Endothelial cell (in vitro differentiated cells): ENCODE results near the gene FAM204A. TPM values are rescaled to one million over a fixed set of nuclear protein-coding genes. Genes with fewer than 3 reads are reported as not detected.

Experiments
- DNase-seq: peaks from one replicate; pipeline ENCODE4 v3.0.0; 2021; ENCODE audit warnings: low spot score
- H3K27ac Mint-ChIP-seq: one replicate; pipeline ENCODE4 v1.8.0; 2021; ENCODE audit warnings: mixed read lengths, inconsistent platforms; ENCODE audit not compliant: unreplicated experiment
- H3K27me3 Mint-ChIP-seq: one replicate; pipeline ENCODE4 v1.8.0; 2021; ENCODE audit warnings: mild to moderate bottlenecking, moderate library complexity, mixed read lengths, inconsistent platforms; ENCODE audit not compliant: unreplicated experiment
- H3K36me3 Mint-ChIP-seq: one replicate; pipeline ENCODE4 v1.8.0; 2021; ENCODE audit warnings: mild to moderate bottlenecking, low read depth, mixed read lengths, inconsistent platforms; ENCODE audit not compliant: unreplicated experiment
- H3K4me1 Mint-ChIP-seq: one replicate; pipeline ENCODE4 v1.8.0; 2021; ENCODE audit warnings: mild to moderate bottlenecking, mixed read lengths, inconsistent platforms; ENCODE audit not compliant: unreplicated experiment
- H3K4me3 Mint-ChIP-seq: one replicate; pipeline ENCODE4 v1.8.0; 2021; ENCODE audit warnings: mild to moderate bottlenecking, mixed read lengths, inconsistent platforms; ENCODE audit not compliant: unreplicated experiment
- H3K9me3 Mint-ChIP-seq: one replicate; pipeline ENCODE4 v1.8.0; 2021; ENCODE audit warnings: mixed read lengths, inconsistent platforms; ENCODE audit not compliant: unreplicated experiment
- CTCF ChIP-seq: fragments of 200-600 bp; sonication (generic); IDR thresholded peaks from one replicate; pipeline ENCODE4 v1.5.0; 2021; ENCODE audit warnings: antibody characterized with exemption; ENCODE audit not compliant: unreplicated experiment
- total RNA-seq: library from RNA; stranded (reverse); fragmentation: NEBNext Ultra II Directional; extraction: Animal tissue kit (Norgen Biotek cat#: 25700); gene quantifications from one replicate; pipeline ENCODE4 v1.2.1, GENCODE V29; 2021; ENCODE audit not compliant: unreplicated experiment

FAM204A gene
- total RNA-seq, 1 donor from 2014 or later, result 77.4 TPM

GRCh38 chr10:118278649-118279048 is 63.5 kb downstream of the FAM204A start:
- no peak for DNase-seq
- Mint-ChIP-seq H3K4me1 (no peaks in the 10 kb centered on the region), H3K9me3 (no peaks in the 10 kb centered on the region), H3K27ac (no peak overlapping the region), H3K27me3 (peaks cover 6% of the 10 kb centered on the region), H3K36me3 (peaks cover 4% of the 10 kb centered on the region), H3K4me3 (no peak overlapping the region)
- TF ChIP-seq CTCF, result no peak

GRCh38 chr10:118277871-118278270 is 64.3 kb downstream of the FAM204A start:
- Mint-ChIP-seq H3K36me3 (peaks cover 4% of the 10 kb centered on the region), H3K4me3 (no peak overlapping the region), H3K27me3 (peaks cover 5% of the 10 kb centered on the region), H3K4me1 (no peaks in the 10 kb centered on the region), H3K9me3 (no peaks in the 10 kb centered on the region), H3K27ac (no peak overlapping the region)
- no peak for TF ChIP-seq CTCF
- DNase-seq, result no peak

- TF ChIP-seq CTCF, result no peak
- Mint-ChIP-seq H3K27ac (no peak overlapping the region), H3K4me3 (no peak overlapping the region), H3K4me1 (peaks cover 2% of the 10 kb centered on the region), H3K9me3 (no peaks in the 10 kb centered on the region), H3K36me3 (peaks cover 4% of the 10 kb centered on the region), H3K27me3 (peaks cover 3% of the 10 kb centered on the region)
- DNase-seq, result no peak
Measured at GRCh38 chr10:118276727-118277126, 65.4 kb downstream of the FAM204A start.

GRCh38 chr10:118276204-118276603 is 65.9 kb downstream of the FAM204A start:
- H3K4me3 Mint-ChIP-seq, result no peak overlapping the region
- peaks cover 2% of the 10 kb centered on the region for H3K4me1 Mint-ChIP-seq
- no peak overlapping the region for H3K27ac Mint-ChIP-seq
- H3K36me3 Mint-ChIP-seq, result peaks cover 4% of the 10 kb centered on the region
- H3K9me3 Mint-ChIP-seq, result no peaks in the 10 kb centered on the region
- H3K27me3 Mint-ChIP-seq, result peaks cover 3% of the 10 kb centered on the region
- no peak for TF ChIP-seq CTCF
- no peak for DNase-seq

GRCh38 chr10:118273662-118274061 is 68.5 kb downstream of the FAM204A start:
- peaks cover 4% of the 10 kb centered on the region for H3K36me3 Mint-ChIP-seq

More at GRCh38 chr10:118273662-118274061, 68.5 kb downstream of the FAM204A start:
- H3K4me3 Mint-ChIP-seq, result no peak overlapping the region
- no peak for TF ChIP-seq CTCF
- peaks cover 2% of the 10 kb centered on the region for H3K4me1 Mint-ChIP-seq
- DNase-seq, result no peak
- H3K9me3 Mint-ChIP-seq, result no peaks in the 10 kb centered on the region
- no peak overlapping the region for H3K27ac Mint-ChIP-seq
- no peaks in the 10 kb centered on the region for H3K27me3 Mint-ChIP-seq
